Smooth muscle cell of the brain vasculature (primary cell): Measurements from ENCODE around the gene SP2.

Experiments
- DNase-seq: peaks from one replicate; pipeline ENCODE4 v3.0.0-alpha.2; 2012; ENCODE audit warnings: low read depth, low spot score

The SP2 gene

GRCh38 chr17:47973541-47973940 is 77.5 kb downstream of the SP2 start:
- DNase-seq = no peak

- no peak for DNase-seq
Observed at GRCh38 chr17:47975189-47975822, 79.3 kb downstream of the SP2 start.

DNA sequence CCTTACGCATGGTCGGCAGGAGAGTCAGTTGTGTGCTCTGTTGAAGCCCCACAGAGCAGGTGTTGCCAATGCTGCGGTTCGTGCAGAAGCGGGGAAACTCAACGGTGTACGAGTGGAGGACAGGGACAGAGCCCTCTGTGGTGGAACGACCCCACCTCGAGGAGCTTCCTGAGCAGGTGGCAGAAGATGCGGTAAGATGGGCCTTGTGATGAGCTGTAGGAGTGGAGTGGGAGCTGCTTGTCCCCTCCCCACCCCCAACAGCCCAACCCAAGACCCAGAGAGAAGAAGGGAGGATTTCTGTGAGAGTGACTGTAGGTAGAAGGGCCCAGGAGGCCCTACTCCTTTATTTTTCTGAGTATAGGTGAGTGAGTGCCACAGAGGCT is 79.8 kb downstream of the SP2 start:
- no peak for DNase-seq

DNA sequence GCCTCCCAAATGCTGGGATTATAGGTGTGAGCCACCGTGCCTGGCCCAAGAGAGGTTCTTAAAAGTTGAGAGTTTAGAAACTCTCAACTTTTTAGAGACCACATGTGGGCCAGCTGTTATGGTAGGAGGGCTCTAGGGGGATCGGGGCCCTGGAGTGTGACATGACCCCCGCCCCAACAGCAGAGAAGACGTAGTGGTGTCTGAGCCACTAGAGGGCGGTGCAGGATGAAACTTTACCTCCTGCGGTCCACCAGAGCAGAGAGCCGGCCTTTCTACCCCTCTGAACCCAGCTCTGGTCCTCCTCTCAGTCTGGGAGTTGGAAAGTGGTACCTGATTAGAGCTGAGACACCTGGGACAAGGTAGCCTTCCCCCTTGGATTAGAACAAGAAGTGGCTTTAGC is 82.3 kb downstream of the SP2 start:
- no peak for DNase-seq
